Left lung (tissue), 10 donors: Measurements from ENCODE around the gene TGFBR3L. TPM values are rescaled to one million over a fixed set of nuclear protein-coding genes. Genes with fewer than 3 reads are reported as not detected.
A peak's percentile ranks its signal among the peaks of the same experiment; 100 is the strongest.

Source experiments
- ATAC-seq: fragments of 200-7000 bp; cut with Tn5 transposase; one replicate; pipeline ENCODE4 v1.9.1; 2020; ENCODE audit warnings: moderate library complexity
- DNase-seq, 4 donors: peaks; one replicate each; pipeline ENCODE4 v3.0.0-alpha.2; 2013 to 2020
- H3K27ac ChIP-seq, 2 donors: fragments of 200-600 bp; sonication (generic) in 1 of 2; one replicate each; pipeline versions ENCODE4 v1.5.0 to v1.8.0; 2020 to 2021
- H3K27me3 ChIP-seq, 2 donors: fragments of 200-600 bp; sonication (generic) in 1 of 2; one replicate each; pipeline versions ENCODE4 v1.5.0 to v1.8.0; 2020 to 2021
- H3K36me3 ChIP-seq, 2 donors: fragments of 200-600 bp; sonication (generic) in 1 of 2; one replicate each; pipeline versions ENCODE4 v1.5.0 to v1.8.0; 2020 to 2021
- H3K4me1 ChIP-seq, 2 donors: fragments of 200-600 bp; one replicate each; pipeline ENCODE4 v1.8.0; 2021
- H3K4me3 ChIP-seq, 2 donors: fragments of 200-600 bp; sonication (generic) in 1 of 2; one replicate each; pipeline versions ENCODE4 v1.5.0 to v1.8.0; 2020 to 2021; ENCODE audit warnings: mild to moderate bottlenecking in 1 of 2
- H3K9me3 ChIP-seq, 2 donors: fragments of 200-600 bp; sonication (generic) in 1 of 2; one replicate each; pipeline versions ENCODE4 v1.5.0 to v1.8.0; 2020 to 2021
- CTCF ChIP-seq, 2 donors: fragments of 200-600 bp; sonication (generic) in 1 of 2; IDR thresholded peaks; one replicate each; pipeline versions ENCODE4 v1.5.0 to v1.8.0; 2021; ENCODE audit warnings: antibody characterized with exemption in 2 of 2
- intact Hi-C, 2 donors: fragments of 100-400 bp; cut with DNase I; formaldehyde crosslinking; loops; one replicate each; pipeline versions ENCODE4 v1.11.2 to v1.14.2; 2022
- polyA plus RNA-seq, 6 donors: library from polyadenylated mRNA; unstranded; fragments of 120-200 nt; gene quantifications; one replicate each; pipeline ENCODE4 v1.2.1, GENCODE V29; 2013; ENCODE audit not compliant: insufficient read length in 6 of 6
- total RNA-seq, 2 donors: library from RNA; stranded (reverse); fragmentation: NEBNext Ultra II Directional; extraction: Animal tissue kit (Norgen Biotek cat#: 25700); gene quantifications; one replicate each; pipeline ENCODE4 v1.2.1, GENCODE V29; 2021
- donor health status: DM: no; HTN: yes; CAD: no.
- donor health status: DM: no; HTN: no; CAD: no.

TGFBR3L gene
- total and polyA plus RNA-seq, 8 donors: 0.11 to 0.55 (median 0.24) TPM; not detected in 2

- no peaks in the 10 kb centered on the region for H3K9me3 ChIP-seq
- no peak for DNase-seq
- no peak for TF ChIP-seq CTCF (IDR thresholded peaks at IDR 0.05)
- no peak for ATAC-seq
- H3K27ac ChIP-seq: no peak overlapping the region
- intact Hi-C loops: no loop called here
- H3K4me1 ChIP-seq: peaks cover 10 to 36% of the 10 kb centered on the region in 2 donors
- peaks cover 12 to 79% of the 10 kb centered on the region in 2 donors for H3K27me3 ChIP-seq
- H3K36me3 ChIP-seq: peaks cover 0 to 6% of the 10 kb centered on the region in 2 donors
- peak overlapping the region in 1 of 2 donors; percentile 32 for H3K4me3 ChIP-seq
Observed at GRCh38 chr19:7868326-7868670, 46.3 kb upstream of the TGFBR3L start.

- DNase-seq: peak in 3 of 4 donors; percentile 67 to 93 (median 81)
- peak; percentile 71 for ATAC-seq
- Histone ChIP-seq H3K36me3 (no peaks in the 10 kb centered on the region), H3K9me3 (no peaks in the 10 kb centered on the region), H3K4me1 (peaks cover 10 to 42% of the 10 kb centered on the region in 2 donors), H3K27me3 (peaks cover 17 to 79% of the 10 kb centered on the region in 2 donors), H3K4me3 (peak overlapping the region; percentile 32 to 41), H3K27ac (peak overlapping the region in 1 of 2 donors; percentile 36)
- TF ChIP-seq CTCF (IDR thresholded peaks at IDR 0.05): peak; percentile 77 to 95
- intact Hi-C loops: no loop called here
Observed at GRCh38 chr19:7868671-7869452, 45.8 kb upstream of the TGFBR3L start.

- intact Hi-C loops: no loop called here
- peak; percentile 60 for ATAC-seq
- H3K9me3 ChIP-seq: no peaks in the 10 kb centered on the region
- peak in 1 of 2 donors; percentile 46 for TF ChIP-seq CTCF (IDR thresholded peaks at IDR 0.05)
- H3K27me3 ChIP-seq: peaks cover 20 to 79% of the 10 kb centered on the region in 2 donors
- H3K4me1 ChIP-seq: peaks cover 10 to 48% of the 10 kb centered on the region in 2 donors
- peak overlapping the region in 1 of 2 donors; percentile 36 for H3K27ac ChIP-seq
- H3K36me3 ChIP-seq: no peaks in the 10 kb centered on the region
- H3K4me3 ChIP-seq: peak overlapping the region; percentile 32 to 41
- DNase-seq: peak in 3 of 4 donors; percentile 32 to 87 (median 67)
Observed at GRCh38 chr19:7869453-7869909, 45.1 kb upstream of the TGFBR3L start.

GRCh38 chr19:7869910-7870511 is 44.6 kb upstream of the TGFBR3L start:
- DNase-seq: no peak
- Histone ChIP-seq H3K4me1 (peaks cover 10 to 50% of the 10 kb centered on the region in 2 donors), H3K4me3 (peak overlapping the region in 1 of 2 donors; percentile 41), H3K36me3 (no peaks in the 10 kb centered on the region), H3K27me3 (peaks cover 22 to 79% of the 10 kb centered on the region in 2 donors), H3K9me3 (no peaks in the 10 kb centered on the region), H3K27ac (no peak overlapping the region)
- intact Hi-C loops: no loop called here
- ATAC-seq: no peak
- TF ChIP-seq CTCF (IDR thresholded peaks at IDR 0.05): no peak
